H9 (cell line): ENCODE data around the gene CELA2B. TPM values are rescaled to one million over a fixed set of nuclear protein-coding genes. Genes with fewer than 3 reads are reported as not detected.
A peak's percentile ranks its signal among the peaks of the same experiment; 100 is the strongest.

Source experiments
- DNase-seq: peaks from one replicate; pipeline ENCODE4 v3.0.0-alpha.2; 2017
- H2AFZ ChIP-seq: one replicate; pipeline ENCODE4 v1.6.1; 2013; ENCODE audit warnings: mild to moderate bottlenecking, low read length, control low read depth, moderate library complexity
- H2AK5ac ChIP-seq: 2 replicates; pipeline ENCODE4 v1.6.1; 2013; ENCODE audit warnings: low read length, control low read depth, mixed read lengths; ENCODE audit not compliant: insufficient read length
- H2BK120ac ChIP-seq: one replicate; pipeline ENCODE4 v1.6.1; 2013; ENCODE audit warnings: low read depth, mild to moderate bottlenecking, low read length, control low read depth, inconsistent platforms; ENCODE audit not compliant: poor library complexity, severe bottlenecking
- H2BK12ac ChIP-seq: 2 replicates; pipeline ENCODE4 v1.6.1; 2013; ENCODE audit warnings: low read length, control low read depth, mixed read lengths, low read depth; ENCODE audit not compliant: insufficient read length
- H2BK15ac ChIP-seq: 2 replicates; pipeline ENCODE4 v1.6.1; 2013; ENCODE audit warnings: low read depth, low read length, control low read depth
- H2BK20ac ChIP-seq: one replicate; pipeline ENCODE4 v1.6.1; 2013; ENCODE audit warnings: low read depth, mild to moderate bottlenecking, low read length, control low read depth, inconsistent platforms; ENCODE audit not compliant: poor library complexity, severe bottlenecking
- H2BK5ac ChIP-seq: 2 replicates; pipeline ENCODE4 v1.6.1; 2013; ENCODE audit warnings: low read length, control low read depth, mixed read lengths; ENCODE audit not compliant: insufficient read length
- H3K14ac ChIP-seq: 2 replicates; pipeline ENCODE4 v1.6.1; 2013; ENCODE audit warnings: low read length, control low read depth; ENCODE audit not compliant: insufficient read depth
- H3K18ac ChIP-seq: 2 replicates; pipeline ENCODE4 v1.6.1; 2013; ENCODE audit warnings: low read depth, mild to moderate bottlenecking, mixed read lengths, low read length, control low read depth; ENCODE audit not compliant: insufficient read length
- H3K23ac ChIP-seq: 2 replicates; pipeline ENCODE4 v1.6.1; 2013; ENCODE audit warnings: low read length, control low read depth, mixed read lengths, low read depth; ENCODE audit not compliant: insufficient read length
- H3K23me2 ChIP-seq: 2 replicates; pipeline ENCODE4 v1.6.1; 2013; ENCODE audit warnings: low read depth, mild to moderate bottlenecking, mixed read lengths, low read length, control low read depth; ENCODE audit not compliant: insufficient read length, poor library complexity, severe bottlenecking
- H3K27ac ChIP-seq: 2 replicates; pipeline ENCODE4 v1.5.1; 2013; ENCODE audit warnings: low read length, control low read depth, mixed read lengths, low read depth; ENCODE audit not compliant: insufficient read length
- H3K27me3 ChIP-seq: 2 replicates; pipeline ENCODE4 v1.6.1; 2013; ENCODE audit warnings: low read length, control low read depth, inconsistent platforms; ENCODE audit not compliant: insufficient read depth
- H3K4ac ChIP-seq: 2 replicates; pipeline ENCODE4 v1.6.1; 2013; ENCODE audit warnings: low read depth, mild to moderate bottlenecking, control low read depth, inconsistent platforms, low read length, moderate library complexity
- H3K4me1 ChIP-seq: 2 replicates; pipeline ENCODE4 v1.6.1; 2013; ENCODE audit warnings: low read length, control low read depth, inconsistent platforms; ENCODE audit not compliant: insufficient read depth
- H3K4me2 ChIP-seq: 2 replicates; pipeline ENCODE4 v1.6.1; 2013; ENCODE audit warnings: low read length, control low read depth, mixed read lengths; ENCODE audit not compliant: insufficient read length, insufficient read depth
- H3K56ac ChIP-seq: 2 replicates; pipeline ENCODE4 v1.6.1; 2013; ENCODE audit warnings: low read depth, mild to moderate bottlenecking, mixed read lengths, low read length, control low read depth; ENCODE audit not compliant: insufficient read length
- H3K79me1 ChIP-seq: 2 replicates; pipeline ENCODE4 v1.6.1; 2013; ENCODE audit warnings: low read depth, mild to moderate bottlenecking, moderate library complexity, low read length, control low read depth, inconsistent platforms; ENCODE audit not compliant: insufficient read depth, poor library complexity, severe bottlenecking
- H3K79me2 ChIP-seq: 2 replicates; pipeline ENCODE4 v1.6.1; 2013; ENCODE audit warnings: low read length, control low read depth, inconsistent platforms; ENCODE audit not compliant: insufficient read depth
- H3K9ac ChIP-seq: 2 replicates; pipeline ENCODE4 v1.6.1; 2013; ENCODE audit warnings: low read length, control low read depth, mixed read lengths; ENCODE audit not compliant: insufficient read length; ENCODE audit errors: extremely low read depth
- H3K9me3 ChIP-seq: one replicate; pipeline ENCODE4 v1.6.1; 2013; ENCODE audit warnings: low read depth, low read length, inconsistent platforms; ENCODE audit not compliant: control insufficient read depth
- H3T11ph ChIP-seq: one replicate; pipeline ENCODE4 v1.6.1; 2013; ENCODE audit warnings: mild to moderate bottlenecking, low read length, control low read depth, inconsistent platforms
- H4K20me1 ChIP-seq: one replicate; pipeline ENCODE4 v1.6.1; 2013; ENCODE audit not compliant: control insufficient read depth, insufficient read length, insufficient read depth
- H4K5ac ChIP-seq: 2 replicates; pipeline ENCODE4 v1.6.1; 2013; ENCODE audit warnings: low read depth, mild to moderate bottlenecking, mixed read lengths, low read length, control low read depth; ENCODE audit not compliant: insufficient read length
- H4K8ac ChIP-seq: replicated peaks from 2 replicates; pipeline ENCODE4 v1.6.1; 2013; ENCODE audit warnings: low read length, control low read depth, mixed read lengths, low read depth; ENCODE audit not compliant: insufficient read length
- H4K91ac ChIP-seq: 2 replicates; pipeline ENCODE4 v1.6.1; 2013; ENCODE audit warnings: low read depth, mild to moderate bottlenecking, moderate library complexity, mixed read lengths, low read length, control low read depth; ENCODE audit not compliant: insufficient read length
- H3K27ac Mint-ChIP-seq, 3 experiments: 2 replicates in 2 of 3; 3 replicates in 1 of 3; pipeline ENCODE4 v1.8.0; 2020 to 2021; ENCODE audit warnings: mixed read lengths in 3 of 3, mild to moderate bottlenecking in 1 of 3, moderate library complexity in 1 of 3
- H3K27me3 Mint-ChIP-seq: 2 replicates; pipeline ENCODE4 v1.8.0; 2021; ENCODE audit warnings: low read depth, mild to moderate bottlenecking, moderate library complexity, mixed read lengths
- H3K36me3 Mint-ChIP-seq, 3 experiments: 2 replicates in 2 of 3; 3 replicates in 1 of 3; pipeline ENCODE4 v1.8.0; 2020 to 2021; ENCODE audit warnings: low read depth in 3 of 3, mixed read lengths in 3 of 3; ENCODE audit not compliant: insufficient read depth in 1 of 3
- H3K4me1 Mint-ChIP-seq, 2 experiments: 2 replicates each; pipeline ENCODE4 v1.8.0; 2020; ENCODE audit warnings: mixed read lengths in 2 of 2
- H3K4me3 Mint-ChIP-seq, 2 experiments: 2 replicates in 1 of 2; 3 replicates in 1 of 2; pipeline ENCODE4 v1.8.0; 2020 to 2021; ENCODE audit warnings: mild to moderate bottlenecking in 2 of 2, mixed read lengths in 2 of 2, moderate library complexity in 1 of 2
- H3K9me3 Mint-ChIP-seq, 2 experiments: 2 replicates in 1 of 2; 3 replicates in 1 of 2; pipeline ENCODE4 v1.8.0; 2020; ENCODE audit warnings: mild to moderate bottlenecking in 2 of 2, mixed read lengths in 2 of 2, moderate library complexity in 1 of 2
- WGBS: extraction: QIAGEN DNeasy Blood & Tissue Kit; methylation state at CpG from one replicate; pipeline ENCODE4 v1.1.7; 2013; ENCODE audit warnings: missing lambda C conversion rate, low lambda C conversion rate, mixed read lengths; ENCODE audit not compliant: insufficient read length; ENCODE audit errors: extremely low coverage; 5-methylcytosine and 5-hydroxymethylcytosine counted together
- total RNA-seq: library from RNA; stranded (reverse); gene quantifications from 2 replicates; pipeline ENCODE4 v1.2.1, GENCODE V29; 2021
- TF ChIP-seq, protein P1 (sequence below): fragments of 200-600 bp; sonication (generic); conservative IDR thresholded peaks from 3 replicates; pipeline ENCODE4 v1.8.0; 2021; ENCODE audit warnings: antibody characterized with exemption, mild to moderate bottlenecking

Gene CELA2B
- total RNA-seq, 1 experiment from 2014 or later, result not detected

DNA sequence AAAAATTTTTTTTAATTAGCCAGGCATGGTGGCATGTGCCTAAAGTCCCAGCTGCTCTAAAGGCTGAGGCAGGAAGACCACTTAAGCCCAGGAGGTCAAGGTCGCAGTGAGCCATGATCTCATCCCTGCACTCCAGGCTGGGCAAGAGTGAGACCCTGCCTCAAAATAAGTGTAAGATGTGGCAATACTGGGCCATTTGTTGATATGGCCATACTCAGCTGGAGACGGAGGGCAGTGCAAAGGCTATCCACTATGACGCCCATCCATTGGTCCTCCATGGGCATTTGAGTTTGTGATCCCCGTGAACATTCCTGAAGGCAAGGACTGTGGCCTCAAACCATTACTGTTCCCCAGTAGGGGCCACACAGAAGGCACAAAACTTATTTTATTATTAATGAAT, 46.6 kb downstream of the CELA2B start:
- Mint-ChIP-seq H3K27ac (no peak overlapping the region), H3K4me1 (peaks cover 23 to 37% of the 10 kb centered on the region in 2 experiments), H3K36me3 (peaks cover 2 to 16% (median 6%) of the 10 kb centered on the region in 3 experiments; a peak in 5 of 7 replicates), H3K9me3 (no peaks in the 10 kb centered on the region), H3K27me3 (no peaks in the 10 kb centered on the region), H3K4me3 (peak overlapping the region; percentile 92 to 95; a peak in 3 of 5 replicates)
- H4K5ac ChIP-seq, result no peak overlapping the region
- no peaks in the 10 kb centered on the region for H3K9me3 ChIP-seq
- no peak overlapping the region for H2AFZ ChIP-seq
- H3K4me2 ChIP-seq, result no peak overlapping the region
- no peak overlapping the region for H3K56ac ChIP-seq
- no peak overlapping the region for H3T11ph ChIP-seq
- no peak overlapping the region for H3K27ac ChIP-seq
- no peak overlapping the region for H2BK15ac ChIP-seq
- H3K18ac ChIP-seq, result no peak overlapping the region
- no peak overlapping the region for H3K4ac ChIP-seq
- no peak overlapping the region for H3K9ac ChIP-seq
- no CpG with 5 or more reads among the region's 4 CpGs for WGBS
- H3K79me1 ChIP-seq, result no peaks in the 10 kb centered on the region
- H3K79me2 ChIP-seq, result no peaks in the 10 kb centered on the region
- H3K14ac ChIP-seq, result no peak overlapping the region
- H2BK5ac ChIP-seq, result no peak overlapping the region
- no peak overlapping the region for H2BK12ac ChIP-seq
- peaks cover 8% of the 10 kb centered on the region for H3K23me2 ChIP-seq
- H4K8ac ChIP-seq, result no peak overlapping the region
- H2AK5ac ChIP-seq, result no peak overlapping the region
- no peak for DNase-seq
- H3K23ac ChIP-seq, result no peak overlapping the region
- no peak overlapping the region for H4K91ac ChIP-seq
- no peak overlapping the region for H2BK120ac ChIP-seq
- TF ChIP-seq, protein P1, sequence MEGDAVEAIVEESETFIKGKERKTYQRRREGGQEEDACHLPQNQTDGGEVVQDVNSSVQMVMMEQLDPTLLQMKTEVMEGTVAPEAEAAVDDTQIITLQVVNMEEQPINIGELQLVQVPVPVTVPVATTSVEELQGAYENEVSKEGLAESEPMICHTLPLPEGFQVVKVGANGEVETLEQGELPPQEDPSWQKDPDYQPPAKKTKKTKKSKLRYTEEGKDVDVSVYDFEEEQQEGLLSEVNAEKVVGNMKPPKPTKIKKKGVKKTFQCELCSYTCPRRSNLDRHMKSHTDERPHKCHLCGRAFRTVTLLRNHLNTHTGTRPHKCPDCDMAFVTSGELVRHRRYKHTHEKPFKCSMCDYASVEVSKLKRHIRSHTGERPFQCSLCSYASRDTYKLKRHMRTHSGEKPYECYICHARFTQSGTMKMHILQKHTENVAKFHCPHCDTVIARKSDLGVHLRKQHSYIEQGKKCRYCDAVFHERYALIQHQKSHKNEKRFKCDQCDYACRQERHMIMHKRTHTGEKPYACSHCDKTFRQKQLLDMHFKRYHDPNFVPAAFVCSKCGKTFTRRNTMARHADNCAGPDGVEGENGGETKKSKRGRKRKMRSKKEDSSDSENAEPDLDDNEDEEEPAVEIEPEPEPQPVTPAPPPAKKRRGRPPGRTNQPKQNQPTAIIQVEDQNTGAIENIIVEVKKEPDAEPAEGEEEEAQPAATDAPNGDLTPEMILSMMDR, result no peak
- peaks cover 3% of the 10 kb centered on the region; the same call in 1 of the 2 replicates for H3K4me1 ChIP-seq
- H2BK20ac ChIP-seq, result no peak overlapping the region
- no peaks in the 10 kb centered on the region for H4K20me1 ChIP-seq
- no peaks in the 10 kb centered on the region for H3K27me3 ChIP-seq
